Retinal pigment epithelial cell (primary cell): ENCODE data around the gene EBLN2.

ENCODE experiments used
- DNase-seq: peaks from one replicate; pipeline ENCODE4 v3.0.0-alpha.2; 2010; ENCODE audit warnings: low read depth
- H3K4me3 ChIP-seq: 2 replicates; pipeline ENCODE4 v1.5.1; 2011; ENCODE audit warnings: mild to moderate bottlenecking, low read length, control low read depth, moderate library complexity
- CTCF ChIP-seq: conservative IDR thresholded peaks from 2 replicates; pipeline ENCODE4 v1.5.1; 2011; ENCODE audit warnings: low read depth, low read length, control low read depth, inconsistent platforms

EBLN2 gene

GRCh38 chr3:73028803-73029202, 32.7 kb upstream of the EBLN2 start:
- no peak for TF ChIP-seq CTCF
- no peak for DNase-seq
- H3K4me3 ChIP-seq: no peak overlapping the region

DNA sequence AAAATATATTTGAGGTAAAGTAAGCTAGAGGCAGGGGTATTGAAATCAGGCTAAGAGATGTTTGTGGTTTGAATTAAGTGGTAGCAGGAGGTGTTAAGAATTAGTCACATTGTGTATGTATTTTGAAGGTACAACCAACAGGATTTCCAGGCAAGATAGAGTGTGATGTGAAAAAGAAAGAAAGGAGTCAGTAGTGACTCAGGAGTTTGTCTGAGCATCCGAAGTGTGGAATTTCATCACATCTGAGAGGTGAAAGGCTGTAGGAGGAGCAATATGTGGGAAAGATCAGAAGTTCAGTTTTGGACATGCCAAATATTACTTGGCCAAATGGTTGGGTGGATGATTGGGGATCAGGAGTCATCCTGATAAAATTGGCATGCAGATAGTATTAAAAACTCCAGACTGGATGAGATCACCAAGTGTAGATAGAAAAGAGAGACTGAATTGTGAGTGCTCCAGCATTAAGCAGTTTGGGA, 32.1 kb upstream of the EBLN2 start:
- peak; percentile 73 for DNase-seq
- TF ChIP-seq CTCF: no peak
- H3K4me3 ChIP-seq: no peak overlapping the region

GRCh38 chr3:73030073-73030597, 31.3 kb upstream of the EBLN2 start:
- no peak for TF ChIP-seq CTCF
- DNase-seq: no peak
- no peak overlapping the region for H3K4me3 ChIP-seq

DNA sequence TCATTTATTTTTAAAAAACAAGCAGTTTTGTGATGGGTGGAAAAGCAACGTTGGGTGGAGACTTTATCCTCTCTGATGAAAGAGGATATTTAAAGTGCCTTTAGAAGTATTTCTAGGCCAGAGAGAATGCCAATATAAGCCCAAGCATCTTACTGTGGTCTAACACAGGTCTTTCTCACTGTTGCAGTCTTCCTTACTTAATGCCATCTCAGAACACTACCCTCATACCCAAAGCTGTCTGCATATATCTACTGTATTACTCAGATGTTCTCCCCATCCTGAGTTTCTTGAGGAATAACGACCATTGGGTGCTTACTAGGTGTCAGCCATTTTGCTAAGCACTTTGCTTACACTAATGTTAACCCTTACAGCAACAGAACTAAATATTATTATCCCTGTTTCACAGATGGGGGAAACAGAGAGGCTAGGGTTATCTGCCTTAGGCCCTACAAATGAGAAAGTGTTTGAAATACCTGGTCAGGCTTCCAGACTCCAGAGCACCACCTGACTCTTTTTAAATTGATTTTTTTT, 29.8 kb upstream of the EBLN2 start:
- H3K4me3 ChIP-seq: no peak overlapping the region
- DNase-seq: no peak
- no peak for TF ChIP-seq CTCF

GRCh38 chr3:73036694-73037591, 24.5 kb upstream of the EBLN2 start:
- H3K4me3 ChIP-seq: no peak overlapping the region
- TF ChIP-seq CTCF: no peak
- DNase-seq: no peak

GRCh38 chr3:73041537-73041936, 19.9 kb upstream of the EBLN2 start:
- no peak overlapping the region for H3K4me3 ChIP-seq
- no peak for DNase-seq
- no peak for TF ChIP-seq CTCF
